ENCODE results near the gene MED1.
A peak's percentile ranks its signal among the peaks of the same experiment; 100 is the strongest.
"Not testable (repeated sequence)": the region's sequence is repeated elsewhere in the genome, so short reads cannot be mapped to it uniquely, and the experiment has no call there.

The MED1 gene, protein sequence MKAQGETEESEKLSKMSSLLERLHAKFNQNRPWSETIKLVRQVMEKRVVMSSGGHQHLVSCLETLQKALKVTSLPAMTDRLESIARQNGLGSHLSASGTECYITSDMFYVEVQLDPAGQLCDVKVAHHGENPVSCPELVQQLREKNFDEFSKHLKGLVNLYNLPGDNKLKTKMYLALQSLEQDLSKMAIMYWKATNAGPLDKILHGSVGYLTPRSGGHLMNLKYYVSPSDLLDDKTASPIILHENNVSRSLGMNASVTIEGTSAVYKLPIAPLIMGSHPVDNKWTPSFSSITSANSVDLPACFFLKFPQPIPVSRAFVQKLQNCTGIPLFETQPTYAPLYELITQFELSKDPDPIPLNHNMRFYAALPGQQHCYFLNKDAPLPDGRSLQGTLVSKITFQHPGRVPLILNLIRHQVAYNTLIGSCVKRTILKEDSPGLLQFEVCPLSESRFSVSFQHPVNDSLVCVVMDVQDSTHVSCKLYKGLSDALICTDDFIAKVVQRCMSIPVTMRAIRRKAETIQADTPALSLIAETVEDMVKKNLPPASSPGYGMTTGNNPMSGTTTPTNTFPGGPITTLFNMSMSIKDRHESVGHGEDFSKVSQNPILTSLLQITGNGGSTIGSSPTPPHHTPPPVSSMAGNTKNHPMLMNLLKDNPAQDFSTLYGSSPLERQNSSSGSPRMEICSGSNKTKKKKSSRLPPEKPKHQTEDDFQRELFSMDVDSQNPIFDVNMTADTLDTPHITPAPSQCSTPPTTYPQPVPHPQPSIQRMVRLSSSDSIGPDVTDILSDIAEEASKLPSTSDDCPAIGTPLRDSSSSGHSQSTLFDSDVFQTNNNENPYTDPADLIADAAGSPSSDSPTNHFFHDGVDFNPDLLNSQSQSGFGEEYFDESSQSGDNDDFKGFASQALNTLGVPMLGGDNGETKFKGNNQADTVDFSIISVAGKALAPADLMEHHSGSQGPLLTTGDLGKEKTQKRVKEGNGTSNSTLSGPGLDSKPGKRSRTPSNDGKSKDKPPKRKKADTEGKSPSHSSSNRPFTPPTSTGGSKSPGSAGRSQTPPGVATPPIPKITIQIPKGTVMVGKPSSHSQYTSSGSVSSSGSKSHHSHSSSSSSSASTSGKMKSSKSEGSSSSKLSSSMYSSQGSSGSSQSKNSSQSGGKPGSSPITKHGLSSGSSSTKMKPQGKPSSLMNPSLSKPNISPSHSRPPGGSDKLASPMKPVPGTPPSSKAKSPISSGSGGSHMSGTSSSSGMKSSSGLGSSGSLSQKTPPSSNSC (N-terminal part only)

DNA sequence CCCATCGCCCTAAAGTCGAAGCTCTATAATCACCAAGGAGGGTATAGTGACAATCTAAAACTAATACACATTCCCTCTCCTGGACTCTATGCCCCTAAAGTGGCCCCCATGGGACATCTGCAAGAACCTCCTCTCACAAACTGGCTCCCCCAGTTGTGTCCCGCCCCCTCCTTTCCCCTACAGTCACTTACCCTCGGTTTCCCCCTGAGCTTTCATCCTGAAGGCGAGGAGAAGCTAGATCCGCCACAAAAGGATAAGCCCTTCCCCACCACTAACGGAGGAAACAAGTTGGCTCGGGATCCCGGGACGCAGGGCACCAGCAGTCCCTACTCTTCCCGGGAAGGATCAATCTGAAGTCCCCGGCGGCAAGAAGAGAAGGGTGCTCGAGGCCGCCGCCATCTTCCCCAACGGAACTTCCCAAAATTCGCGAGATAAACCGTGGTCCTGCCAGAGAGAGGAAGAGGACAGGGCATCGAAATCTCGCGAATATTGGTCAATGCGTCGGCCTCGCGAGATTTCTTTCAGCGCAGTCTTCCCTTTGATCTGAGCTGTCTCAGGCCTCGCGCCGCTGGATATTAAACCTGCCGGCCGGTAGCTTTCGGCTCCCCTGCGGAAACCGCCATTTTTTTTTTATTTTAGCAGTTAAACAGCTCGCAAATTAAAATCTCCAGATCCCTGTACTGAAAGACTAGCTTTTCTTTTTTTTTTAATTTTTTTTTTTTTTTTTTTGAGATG, at the start of gene MED1:
MED1 (minus strand) TSS at position 417 of the 735 bp plus-strand sequence; CDS start at position 216, 201 bp downstream.
- DNase-seq = peak; percentile 89

DNA sequence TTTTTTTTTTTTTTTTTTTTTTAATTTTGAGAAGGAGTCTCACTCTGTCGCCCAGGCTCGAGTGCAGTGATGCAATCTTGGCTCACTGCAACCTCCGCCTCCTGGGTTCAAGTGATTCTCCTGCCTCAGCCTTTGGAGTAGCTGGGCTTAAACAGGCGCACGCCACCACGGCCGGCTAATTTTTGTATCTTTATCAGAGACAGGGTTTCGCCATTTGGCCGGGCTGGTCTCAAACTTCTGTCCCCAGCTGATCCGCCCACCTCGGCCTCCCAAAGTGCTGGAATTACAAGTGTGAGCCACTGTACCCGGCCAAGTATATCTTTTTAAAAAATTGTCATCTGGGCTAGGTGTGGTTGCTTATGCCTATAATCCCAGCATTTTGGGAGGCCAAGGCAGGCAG, 45.9 kb upstream of the MED1 start:
- not testable (repeated sequence) for DNase-seq

DNA sequence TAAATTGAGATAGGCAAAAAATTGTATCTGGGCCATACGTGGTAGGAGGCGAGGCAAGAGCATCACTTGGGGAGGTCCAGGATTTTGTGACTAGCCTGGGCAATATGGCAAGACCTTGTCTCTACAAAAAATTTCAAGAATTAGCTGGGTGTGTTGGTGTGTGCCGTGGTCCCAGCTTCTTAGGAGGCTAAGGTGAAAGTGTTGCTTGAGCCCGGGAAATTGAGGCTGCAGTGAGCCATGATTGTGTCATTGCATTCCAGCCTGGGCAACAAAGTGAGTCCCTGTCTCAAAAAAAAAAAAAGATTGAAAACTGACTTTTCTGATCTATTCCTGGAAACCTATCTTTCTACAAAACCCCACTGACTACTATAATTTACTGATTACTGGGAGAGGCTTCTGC, 36.9 kb upstream of the MED1 start:
- DNase-seq = no peak

DNA sequence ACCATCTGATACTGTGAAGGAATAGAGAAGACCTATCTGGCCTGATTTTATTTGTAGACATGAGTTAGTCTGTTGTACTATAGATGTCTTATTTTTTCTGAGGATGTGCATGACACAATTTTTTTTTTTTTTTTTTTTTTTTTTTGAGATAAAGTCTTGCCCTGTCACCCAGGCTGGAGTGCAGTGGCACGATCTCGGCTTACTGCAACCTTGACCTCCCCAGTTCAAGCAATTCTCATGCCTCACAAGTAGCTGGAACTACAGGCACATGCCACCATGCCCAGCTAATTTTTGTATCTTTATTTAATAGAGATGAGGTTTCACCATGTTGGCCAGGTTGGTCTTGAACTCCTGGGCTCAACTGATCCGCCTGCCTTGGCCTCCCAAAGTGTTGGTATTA, 36.4 kb upstream of the MED1 start:
- DNase-seq = not testable (repeated sequence)

DNA sequence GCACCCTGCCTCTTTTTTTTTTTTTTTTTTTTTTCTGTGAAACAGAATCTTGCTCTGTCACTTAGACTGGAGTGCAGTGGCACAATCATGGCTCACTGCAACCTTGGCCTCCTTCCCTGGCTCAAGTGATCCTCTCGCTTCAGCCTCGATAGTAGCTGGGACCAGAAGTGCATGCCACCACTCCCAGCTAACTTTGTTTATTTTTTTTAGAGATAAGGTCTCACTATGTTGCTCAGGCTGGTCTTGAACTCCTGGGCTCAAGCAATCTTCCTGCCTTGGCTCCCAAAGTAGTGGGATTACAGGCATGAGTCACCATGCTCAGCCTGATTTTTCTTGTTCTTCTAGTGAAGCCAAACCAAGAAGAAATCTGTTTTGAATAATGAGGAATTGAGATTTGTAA, 35.2 kb upstream of the MED1 start:
- DNase-seq = no peak

DNA sequence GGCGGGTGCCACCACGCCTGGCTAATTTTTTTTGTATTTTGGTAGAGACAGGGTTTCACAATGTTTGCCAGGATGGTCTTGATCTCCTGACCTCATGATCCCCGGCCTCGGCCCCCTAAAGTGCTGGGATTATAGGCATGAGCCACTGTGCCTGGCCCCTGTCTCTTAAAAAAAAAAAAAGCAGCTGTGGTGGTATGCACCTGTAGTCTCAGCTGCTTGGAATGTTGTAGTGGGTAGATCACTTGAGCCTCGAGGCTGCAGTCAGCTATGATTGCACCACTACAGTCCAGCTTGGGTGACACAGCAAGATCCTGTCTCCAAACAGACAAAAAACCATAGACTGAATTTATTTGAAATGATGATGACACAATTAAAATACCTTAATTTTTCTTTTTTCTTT, 34.5 kb upstream of the MED1 start:
- no peak for DNase-seq

DNA sequence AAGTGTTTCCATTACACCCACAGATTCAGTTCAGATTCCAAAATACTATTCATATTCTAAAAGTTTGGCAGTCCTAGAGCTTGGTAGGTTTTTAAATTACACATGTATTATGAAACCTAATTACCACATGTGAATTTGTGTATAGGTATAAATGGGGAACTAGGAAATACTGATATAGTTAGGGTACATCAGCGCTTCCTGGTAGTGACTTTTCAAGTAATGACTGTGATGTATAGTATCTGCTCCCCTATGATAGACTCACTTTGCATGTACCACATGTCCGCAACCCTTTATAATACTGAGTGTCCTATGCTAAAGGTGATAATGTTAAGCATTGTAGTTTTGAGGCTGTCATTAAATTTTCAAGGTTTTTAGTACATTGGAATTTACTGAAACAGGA, 33.1 kb upstream of the MED1 start:
- no peak for DNase-seq

DNA sequence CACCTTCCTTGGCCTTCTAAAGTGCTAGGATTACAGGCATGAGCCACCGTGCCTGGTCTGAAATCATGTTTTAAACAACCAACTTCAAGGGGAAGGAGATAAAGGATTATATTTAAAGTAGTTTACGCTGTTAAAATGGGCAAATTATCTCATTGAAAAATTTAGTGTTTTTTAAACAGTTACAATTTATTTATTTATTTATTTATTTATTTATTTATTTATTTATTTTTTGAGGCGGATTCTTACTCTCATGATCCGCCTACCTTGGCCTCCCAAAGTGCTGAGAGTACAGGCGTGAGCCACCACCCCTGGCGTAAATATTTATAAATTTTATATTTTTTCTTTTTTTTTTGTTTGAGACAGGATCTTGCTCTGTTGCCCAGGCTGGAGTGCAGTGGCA, 32.4 kb upstream of the MED1 start:
- DNase-seq = no peak

DNA sequence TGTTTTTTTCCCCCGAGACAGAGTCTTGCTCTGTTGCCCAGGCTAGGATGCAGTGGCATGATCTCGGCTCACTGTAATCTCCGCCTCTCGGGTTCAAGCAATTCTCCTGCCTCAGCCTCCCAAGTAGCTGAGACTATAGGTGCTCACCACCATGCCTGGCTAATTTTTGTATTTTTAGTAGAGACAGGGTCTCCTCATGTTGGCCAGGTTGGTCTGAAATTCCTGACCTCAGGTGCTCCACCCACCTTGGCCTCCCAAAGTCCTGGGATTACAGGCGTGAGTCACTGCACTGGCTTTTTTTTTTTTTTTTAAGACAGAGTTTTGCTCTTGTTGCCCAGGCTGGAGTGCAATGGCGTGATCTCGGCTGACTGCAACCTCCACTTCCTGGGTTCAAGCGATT, 28.6 kb upstream of the MED1 start:
- DNase-seq = not testable (repeated sequence)

DNA sequence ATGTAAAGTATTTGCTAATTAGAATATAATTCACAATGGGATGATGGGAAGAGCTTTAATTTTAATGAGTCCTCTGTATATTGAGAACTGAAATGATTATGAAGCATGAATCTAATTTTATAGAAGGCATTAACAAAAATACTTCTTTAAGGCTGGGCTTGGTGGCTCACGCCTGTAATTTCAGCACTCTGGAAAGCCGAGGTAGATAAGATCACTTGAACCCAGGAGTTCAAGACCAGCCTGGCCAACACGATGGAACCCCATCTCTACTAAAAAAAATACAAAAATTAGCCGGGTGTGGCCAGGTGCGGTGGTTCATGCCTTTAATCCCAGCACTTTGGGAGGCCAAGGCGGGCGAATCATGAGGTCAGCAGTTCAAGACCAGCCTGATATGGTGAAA, 22.2 kb upstream of the MED1 start:
- no peak for DNase-seq

DNA sequence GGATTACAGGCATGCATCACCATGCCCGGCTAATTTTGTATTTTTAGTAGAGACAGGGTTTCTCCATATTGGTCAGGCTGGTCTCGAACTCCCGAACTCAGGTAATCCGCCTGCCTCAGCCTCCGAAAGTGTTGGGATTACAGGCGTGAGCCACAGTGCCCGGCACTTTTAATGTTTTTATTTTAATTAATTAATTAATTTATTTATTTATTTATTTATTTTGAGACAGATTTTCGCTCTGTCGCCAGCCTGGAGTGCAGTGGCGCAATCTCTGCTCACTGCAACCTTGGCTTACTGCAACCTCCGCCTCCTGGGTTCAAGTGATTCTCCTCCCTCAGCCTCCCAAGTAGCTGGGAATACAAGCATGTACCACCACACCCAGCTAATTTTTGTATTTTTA, 17.5 kb upstream of the MED1 start:
- not testable (repeated sequence) for DNase-seq

DNA sequence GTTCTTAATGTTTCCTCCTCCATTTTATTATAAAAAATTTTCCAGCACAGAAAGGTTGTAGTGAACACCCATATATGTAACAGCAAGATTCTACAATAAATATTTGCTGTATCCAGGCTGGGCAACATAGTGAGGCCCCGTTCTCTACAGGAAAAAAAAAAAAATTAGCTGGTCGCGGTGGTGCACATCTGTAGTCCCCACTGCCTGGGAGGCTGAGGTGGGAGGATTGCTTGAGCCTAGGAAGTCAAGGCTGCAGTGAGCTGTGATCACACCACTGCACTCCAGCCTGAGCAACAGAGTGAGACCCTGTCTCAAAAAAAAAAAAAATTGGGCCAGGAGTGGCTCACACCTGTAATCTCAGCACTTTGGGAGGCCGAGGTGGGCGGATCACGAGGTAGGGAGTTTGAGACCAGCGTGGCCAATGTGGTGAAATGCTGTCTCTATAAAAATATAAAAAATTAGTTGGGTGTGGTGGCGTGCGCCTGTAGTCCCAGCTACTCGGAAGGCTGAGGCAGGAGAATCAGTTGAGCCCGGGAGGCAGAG, 13.6 kb upstream of the MED1 start:
- DNase-seq = not testable (repeated sequence)

DNA sequence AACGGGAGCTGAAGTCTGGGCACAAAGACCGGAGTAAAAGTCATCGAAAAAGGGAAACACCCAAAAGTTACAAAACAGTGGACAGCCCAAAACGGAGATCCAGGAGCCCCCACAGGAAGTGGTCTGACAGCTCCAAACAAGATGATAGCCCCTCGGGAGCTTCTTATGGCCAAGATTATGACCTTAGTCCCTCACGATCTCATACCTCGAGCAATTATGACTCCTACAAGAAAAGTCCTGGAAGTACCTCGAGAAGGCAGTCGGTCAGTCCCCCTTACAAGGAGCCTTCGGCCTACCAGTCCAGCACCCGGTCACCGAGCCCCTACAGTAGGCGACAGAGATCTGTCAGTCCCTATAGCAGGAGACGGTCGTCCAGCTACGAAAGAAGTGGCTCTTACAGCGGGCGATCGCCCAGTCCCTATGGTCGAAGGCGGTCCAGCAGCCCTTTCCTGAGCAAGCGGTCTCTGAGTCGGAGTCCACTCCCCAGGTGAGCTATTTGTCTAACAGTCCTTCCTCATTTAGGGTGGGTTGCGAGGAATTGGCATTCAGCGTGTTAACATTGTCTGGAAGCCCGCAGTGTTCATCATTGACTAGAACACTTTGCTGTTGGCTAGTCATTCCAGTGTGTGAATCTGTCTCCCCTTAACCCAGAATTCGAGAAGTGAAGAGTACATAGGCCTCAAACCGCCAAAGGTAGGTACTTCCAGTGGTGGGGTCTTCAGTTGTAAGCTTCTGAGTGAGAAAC, 11.7 kb upstream of the MED1 start:
- DNase-seq = no peak

DNA sequence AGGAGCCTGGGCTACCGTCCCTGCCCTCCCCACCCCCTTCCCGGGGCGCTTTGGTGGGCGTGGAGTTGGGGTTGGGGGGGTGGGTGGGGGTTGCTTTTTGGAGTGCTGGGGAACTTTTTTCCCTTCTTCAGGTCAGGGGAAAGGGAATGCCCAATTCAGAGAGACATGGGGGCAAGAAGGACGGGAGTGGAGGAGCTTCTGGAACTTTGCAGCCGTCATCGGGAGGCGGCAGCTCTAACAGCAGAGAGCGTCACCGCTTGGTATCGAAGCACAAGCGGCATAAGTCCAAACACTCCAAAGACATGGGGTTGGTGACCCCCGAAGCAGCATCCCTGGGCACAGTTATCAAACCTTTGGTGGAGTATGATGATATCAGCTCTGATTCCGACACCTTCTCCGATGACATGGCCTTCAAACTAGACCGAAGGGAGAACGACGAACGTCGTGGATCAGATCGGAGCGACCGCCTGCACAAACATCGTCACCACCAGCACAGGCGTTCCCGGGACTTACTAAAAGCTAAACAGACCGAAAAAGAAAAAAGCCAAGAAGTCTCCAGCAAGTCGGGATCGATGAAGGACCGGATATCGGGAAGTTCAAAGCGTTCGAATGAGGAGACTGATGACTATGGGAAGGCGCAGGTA, 11.0 kb upstream of the MED1 start:
- DNase-seq = peak; percentile 78

DNA sequence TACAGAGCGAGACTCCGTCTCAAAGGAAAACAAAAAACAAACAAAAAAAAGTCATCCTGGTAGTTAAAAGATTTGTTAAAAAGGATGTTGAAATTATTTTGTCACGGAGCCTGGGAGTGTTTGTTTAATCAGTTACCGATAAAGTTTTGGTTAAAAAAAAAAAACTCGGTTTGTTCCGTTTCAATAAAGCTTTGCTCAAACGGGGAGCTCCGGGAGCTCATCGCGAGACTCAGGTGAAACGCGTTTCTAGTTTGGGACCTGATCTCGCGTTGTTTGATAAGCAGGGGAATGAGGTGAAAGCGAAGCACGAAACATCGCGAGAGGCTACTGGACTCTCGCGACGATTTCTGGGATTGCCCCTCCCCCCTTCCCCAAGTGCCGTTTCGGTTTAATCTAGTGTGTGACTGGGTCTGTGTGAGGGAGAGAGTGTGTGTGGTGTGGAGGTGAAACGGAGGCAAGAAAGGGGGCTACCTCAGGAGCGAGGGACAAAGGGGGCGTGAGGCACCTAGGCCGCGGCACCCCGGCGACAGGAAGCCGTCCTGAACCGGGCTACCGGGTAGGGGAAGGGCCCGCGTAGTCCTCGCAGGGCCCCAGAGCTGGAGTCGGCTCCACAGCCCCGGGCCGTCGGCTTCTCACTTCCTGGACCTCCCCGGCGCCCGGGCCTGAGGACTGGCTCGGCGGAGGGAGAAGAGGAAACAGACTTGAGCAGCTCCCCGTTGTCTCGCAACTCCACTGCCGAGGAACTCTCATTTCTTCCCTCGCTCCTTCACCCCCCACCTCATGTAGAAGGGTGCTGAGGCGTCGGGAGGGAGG, 10.3 kb upstream of the MED1 start, which contains the start of gene CDK12:
CDK12 (plus strand) TSS at position 374 of the 813 bp plus-strand sequence. CDS start 586 bp downstream, outside the sequence.
- DNase-seq = peak; percentile 90

DNA sequence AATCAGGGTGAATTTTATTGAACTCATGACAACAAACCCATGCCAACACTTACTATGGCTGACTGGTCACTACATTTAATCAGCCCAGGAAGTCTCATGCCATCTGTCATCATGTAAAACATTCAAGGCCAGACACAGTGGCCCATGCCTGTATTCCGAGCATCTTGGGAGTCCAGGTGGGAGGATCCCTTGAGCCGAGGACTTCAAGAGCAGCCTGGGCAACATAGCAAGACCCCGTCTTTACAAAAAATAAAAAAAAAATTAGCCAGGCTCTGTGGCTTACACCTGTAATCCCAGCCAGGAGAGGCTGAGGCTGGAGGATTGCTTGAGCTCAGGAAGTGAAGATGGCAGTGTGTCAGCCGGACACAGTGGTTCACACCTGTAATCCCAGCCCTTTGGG, 4.9 kb upstream of the MED1 start:
- DNase-seq = no peak

DNA sequence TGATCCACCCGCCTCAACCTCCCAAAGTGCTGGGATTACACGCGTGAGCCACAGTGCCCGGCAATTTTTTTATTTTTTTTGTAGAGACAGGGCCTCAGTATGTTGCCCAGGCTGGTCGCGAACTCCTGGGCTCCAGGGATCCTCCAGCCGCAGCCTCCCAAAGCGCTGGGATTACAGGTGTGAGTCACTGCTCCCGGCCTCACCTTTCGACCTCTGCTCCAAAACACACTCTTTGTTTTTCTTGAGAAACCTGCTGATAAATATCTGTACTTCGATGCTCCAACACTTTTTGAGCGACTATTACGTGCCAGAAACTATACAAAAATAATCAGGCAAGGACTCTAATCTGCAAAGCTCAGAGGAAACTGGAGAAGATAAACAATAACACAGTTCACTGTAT, 1.0 kb downstream of the MED1 start:
- DNase-seq = no peak

DNA sequence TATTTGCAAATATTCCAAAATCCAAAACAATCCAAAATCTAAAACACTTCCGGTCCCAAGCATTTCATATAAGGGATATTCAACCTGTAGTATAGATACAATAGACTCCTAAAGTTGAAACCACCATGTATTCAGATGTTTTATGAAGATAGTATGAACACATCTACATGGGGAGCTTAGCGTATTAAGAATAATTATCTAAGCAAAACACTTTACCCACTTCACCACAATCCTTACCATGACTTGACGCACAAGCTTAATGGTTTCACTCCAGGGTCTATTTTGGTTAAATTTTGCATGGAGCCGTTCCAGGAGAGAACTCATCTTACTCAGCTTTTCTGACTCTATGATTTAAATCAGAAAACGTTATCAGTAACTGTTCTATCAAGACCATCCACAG, 3.5 kb downstream of the MED1 start:
- no peak for DNase-seq

DNA sequence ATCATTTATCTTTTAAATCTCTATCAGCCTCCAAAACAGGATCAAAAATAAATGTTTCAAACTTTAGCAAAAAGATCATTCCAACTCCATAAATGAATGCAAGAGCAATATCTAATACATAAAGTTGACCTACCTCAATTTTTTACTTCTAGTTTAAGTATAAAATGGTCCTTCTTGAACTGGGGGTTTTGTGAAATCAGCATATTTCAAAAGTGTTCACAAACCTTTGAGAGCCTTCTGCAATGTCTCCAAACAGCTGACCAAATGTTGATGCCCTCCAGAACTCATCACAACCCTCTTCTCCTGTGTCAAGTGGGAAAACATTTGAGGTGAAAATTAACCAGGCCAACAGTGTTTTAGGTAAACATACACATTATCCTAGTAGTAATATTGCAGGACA, 7.7 kb downstream of the MED1 start:
- no peak for DNase-seq

DNA sequence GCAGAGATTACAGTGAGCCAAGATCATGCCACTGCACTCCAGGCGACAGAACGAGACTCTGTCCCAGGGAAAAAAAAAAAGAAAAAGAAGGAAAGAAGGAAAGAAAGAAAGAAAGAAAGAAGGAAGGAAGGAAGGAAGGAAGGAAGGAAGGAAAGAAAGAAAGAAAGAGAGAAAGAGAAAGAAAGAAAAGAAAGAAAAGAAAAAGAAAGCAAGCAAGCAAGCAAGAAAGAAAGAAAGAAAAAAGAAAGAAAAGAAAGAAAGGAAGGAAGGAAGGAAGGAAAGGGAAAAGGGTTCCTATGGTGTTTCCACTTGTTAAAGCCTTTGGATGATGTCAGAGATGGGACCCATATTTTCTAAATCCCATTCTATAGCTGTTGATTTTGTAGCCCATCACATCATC, 11.2 kb downstream of the MED1 start:
- not testable (repeated sequence) for DNase-seq

Data from activated naive CD4-positive, alpha-beta T cell treated with anti-CD3 and anti-CD28 coated beads, Interleukin-2, amount 50 U/mL, for 16 hours (primary cell).